Stimulated activated CD8-positive, alpha-beta memory T cell treated with anti-CD3 and anti-CD28 coated beads, Interleukin-7, amount 100 ng/mL, for 4 hours (primary cell): ENCODE measurements around the gene HECA.
A peak's percentile ranks its signal among the peaks of the same experiment; 100 is the strongest.
"Not testable (repeated sequence)": the region's sequence is repeated elsewhere in the genome, so short reads cannot be mapped to it uniquely, and the experiment has no call there.

Experiments used
- DNase-seq, 2 donors: peaks; one replicate each; pipeline ENCODE4 v3.0.0-alpha.2; 2020; ENCODE audit warnings: low read depth in 2 of 2

The HECA gene

GRCh38 chr6:139205843-139206242, 71.0 kb downstream of the HECA start:
- no peak for DNase-seq

DNA sequence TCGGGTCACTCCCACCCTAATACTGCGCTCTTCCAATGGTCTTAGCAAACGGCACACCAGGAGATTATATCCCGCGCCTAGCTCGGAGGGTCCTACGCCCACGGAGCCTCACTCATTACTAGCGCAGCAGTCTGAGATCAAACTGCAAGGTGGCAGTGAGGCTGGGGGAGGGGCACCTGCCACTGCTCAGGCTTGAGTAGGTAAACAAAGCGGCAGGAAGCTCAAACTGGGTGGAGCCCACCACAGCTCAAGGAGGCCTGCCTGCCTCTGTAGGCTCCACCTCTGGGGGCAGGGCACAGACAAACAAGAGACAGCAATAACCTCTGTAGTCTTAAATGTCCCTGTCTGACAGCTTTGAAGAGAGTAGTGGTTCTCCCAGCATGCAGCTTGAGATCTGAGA, 75.9 kb downstream of the HECA start:
- not testable (repeated sequence) for DNase-seq

DNA sequence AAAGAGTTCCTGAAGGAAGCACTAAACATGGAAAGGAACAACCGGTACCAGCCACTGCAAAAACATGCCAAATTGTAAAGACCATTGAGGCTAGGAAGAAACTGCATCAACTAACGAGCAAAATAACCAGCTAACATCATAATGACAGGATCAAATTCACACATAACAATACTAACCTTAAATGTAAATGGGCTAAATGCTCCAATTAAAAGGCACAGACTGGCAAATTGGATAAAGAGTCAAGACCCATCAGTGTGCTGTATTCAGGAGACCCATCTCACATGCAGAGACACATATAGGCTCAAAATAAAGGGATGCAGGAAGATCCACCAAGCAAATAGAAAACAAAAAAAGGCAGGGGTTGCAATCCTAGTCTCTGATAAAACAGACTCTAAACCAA, 77.6 kb downstream of the HECA start:
- DNase-seq = not testable (repeated sequence)

- peak; percentile 60 for DNase-seq
Measured at GRCh38 chr6:139219271-139219729, 84.4 kb downstream of the HECA start.

- DNase-seq = no peak
Measured at GRCh38 chr6:139219746-139220145, 84.9 kb downstream of the HECA start.

DNA sequence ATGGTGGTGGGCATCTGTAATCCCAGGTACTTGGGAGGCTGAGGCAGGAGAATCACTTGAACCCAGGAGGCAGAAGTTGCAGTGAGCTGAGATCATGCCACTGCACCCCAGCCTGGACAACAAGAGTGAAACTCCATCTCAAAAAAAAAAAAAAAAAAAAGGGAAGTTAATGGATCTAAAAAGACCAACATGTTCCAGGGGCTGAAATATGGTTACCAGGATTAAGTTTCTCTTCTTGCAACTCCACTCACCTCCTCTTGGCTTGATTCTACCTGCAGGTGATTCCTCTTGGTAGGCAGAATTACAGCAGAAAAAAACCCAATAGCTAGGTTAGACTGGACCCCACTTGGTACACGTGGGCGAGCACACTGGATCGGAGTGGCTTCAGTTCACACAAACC, 93.5 kb downstream of the HECA start:
- not testable (repeated sequence) for DNase-seq
